Lower leg skin (tissue), 3 donors: Measurements from ENCODE around the gene ALG6.

Source experiments
- CTCF ChIP-seq, 3 donors: fragments of 450-650 bp; IDR thresholded peaks; one replicate each; pipeline ENCODE4 v1.5.1; 2016; ENCODE audit warnings: antibody characterized with exemption in 3 of 3, mild to moderate bottlenecking in 3 of 3, moderate library complexity in 2 of 3
- POLR2A ChIP-seq, 2 donors: fragments of 450-650 bp; IDR thresholded peaks; one replicate each; pipeline ENCODE4 v1.6.1; 2016 to 2017; ENCODE audit warnings: antibody characterized with exemption in 2 of 2, mild to moderate bottlenecking in 1 of 2, moderate library complexity in 1 of 2

GRCh38 chr1:63327417-63328054 lies 39.9 kb upstream of the ALG6 start:
- TF ChIP-seq CTCF (IDR thresholded peaks at IDR 0.05) (no peak), POLR2A (IDR thresholded peaks at IDR 0.05) (no peak)
